Stimulated activated CD4-positive, alpha-beta T cell treated with anti-CD3 and anti-CD28 coated beads, Interleukin-2, amount 100 ng/mL, for 4 hours (primary cell): ENCODE results near the gene SLC22A17.

Experiments used
- DNase-seq: peaks from one replicate; pipeline ENCODE4 v3.0.0-alpha.2; 2020; ENCODE audit warnings: low read depth

The SLC22A17 gene

GRCh38 chr14:23361763-23362162, 9.1 kb upstream of the SLC22A17 start:
- DNase-seq = no peak

DNA sequence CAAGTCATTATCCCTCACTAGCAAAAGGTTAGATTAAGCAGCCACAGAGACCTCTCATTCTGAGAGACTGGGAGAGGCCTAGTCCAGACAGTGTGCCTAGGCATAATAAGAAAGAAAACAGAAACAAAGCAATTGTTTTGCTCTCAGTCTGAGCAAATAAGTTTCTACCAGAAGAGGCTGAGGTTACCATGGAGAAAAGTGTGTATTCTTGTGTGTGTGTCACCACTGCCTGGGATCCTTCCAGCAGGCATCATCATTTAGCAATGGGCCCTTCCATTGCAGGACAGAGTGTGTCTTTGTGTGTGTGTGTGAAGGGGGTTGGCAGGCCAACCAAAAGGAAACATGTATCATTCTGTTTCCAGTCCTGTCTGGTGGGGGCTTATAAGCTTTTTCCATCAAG, 8.6 kb upstream of the SLC22A17 start:
- no peak for DNase-seq

GRCh38 chr14:23360496-23360895, 7.8 kb upstream of the SLC22A17 start:
- no peak for DNase-seq

DNA sequence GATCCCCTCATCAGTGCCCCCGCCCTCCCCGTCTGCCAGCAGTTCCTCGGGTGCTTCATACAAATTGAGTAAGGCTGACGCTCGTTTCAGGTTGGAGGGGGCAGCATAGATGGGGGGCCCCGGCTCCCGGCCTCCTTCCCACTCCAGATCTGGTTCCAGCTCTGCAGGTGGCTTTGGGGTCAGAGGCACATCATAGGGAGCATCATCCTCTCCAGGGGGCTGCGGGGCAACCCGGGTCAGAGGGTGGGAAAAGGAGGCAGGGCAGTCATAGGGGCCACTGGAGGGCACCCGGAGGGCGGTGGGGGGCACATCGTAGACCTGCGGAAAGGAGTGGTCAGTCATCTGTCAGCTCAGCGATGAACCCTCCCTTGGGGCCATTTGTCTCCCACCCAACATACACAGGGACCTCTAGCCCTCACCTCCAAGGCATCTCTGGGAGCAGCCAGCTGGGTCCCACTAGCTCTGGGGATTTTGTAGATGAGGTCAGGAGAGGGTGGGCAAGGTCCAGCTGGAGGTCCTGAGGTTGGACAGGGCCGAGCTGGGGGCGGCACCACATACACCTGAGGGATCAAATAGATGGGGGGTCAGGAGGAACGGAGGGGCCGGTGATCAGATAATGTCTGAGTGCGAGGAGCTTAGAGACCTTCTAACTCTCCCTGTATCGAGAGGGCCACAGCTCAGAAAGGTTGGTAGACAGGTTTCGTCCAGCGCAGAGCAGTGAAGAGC, 7.2 kb upstream of the SLC22A17 start:
- DNase-seq = no peak

DNA sequence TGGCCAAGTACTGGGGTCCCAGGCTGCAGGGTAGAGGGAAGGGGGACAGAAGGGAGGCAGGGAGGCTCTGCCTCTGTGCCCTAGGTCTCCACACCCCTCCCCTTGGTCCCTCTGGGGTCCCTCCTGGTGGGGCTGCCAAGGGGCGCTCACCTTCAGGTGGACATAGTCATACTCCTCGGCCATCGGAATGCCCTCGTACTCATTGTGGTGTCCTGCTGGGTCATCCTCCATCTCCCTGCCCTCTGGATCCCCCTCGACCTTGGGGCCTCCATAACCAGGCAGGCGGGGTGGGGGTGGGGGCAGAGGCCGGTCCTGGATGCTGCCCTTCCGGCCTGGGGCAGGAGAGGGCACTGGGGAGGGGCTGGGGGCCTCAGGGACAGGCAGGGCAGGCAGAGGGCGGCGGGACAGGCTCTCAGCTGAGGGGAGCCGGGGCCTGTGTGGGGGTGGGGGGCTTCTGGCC, 6.5 kb upstream of the SLC22A17 start:
- no peak for DNase-seq

DNA sequence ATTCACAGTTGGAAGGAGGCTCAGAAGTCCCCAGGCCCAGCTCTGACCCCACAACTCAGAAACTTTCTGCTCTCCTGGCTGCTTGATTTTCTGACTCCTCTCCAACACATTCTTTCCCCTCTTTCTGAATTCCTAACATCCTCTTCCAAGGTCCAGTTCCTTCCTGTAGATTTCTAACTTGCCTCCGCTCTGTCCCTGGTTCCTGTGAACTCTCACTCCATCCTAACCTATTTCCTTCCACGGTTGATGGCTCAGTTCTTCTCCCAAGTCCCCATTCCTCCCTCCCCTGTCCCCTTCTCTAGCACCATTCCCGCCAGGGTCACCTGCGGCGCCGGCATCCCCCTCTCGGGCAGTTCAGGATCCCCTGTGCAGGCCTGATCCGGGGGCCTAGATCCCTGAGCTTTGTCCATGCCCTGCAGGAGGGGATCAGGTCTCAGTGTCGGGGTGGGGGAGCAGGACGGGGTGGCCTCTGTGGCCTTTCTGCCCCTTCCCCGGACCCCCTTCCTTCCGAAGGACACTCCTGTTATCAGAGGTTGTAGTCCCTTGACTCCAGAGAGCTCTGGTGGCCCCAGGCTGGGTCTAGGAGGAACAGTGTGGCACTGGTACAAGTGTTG, 6.0 kb upstream of the SLC22A17 start:
- DNase-seq = no peak

DNA sequence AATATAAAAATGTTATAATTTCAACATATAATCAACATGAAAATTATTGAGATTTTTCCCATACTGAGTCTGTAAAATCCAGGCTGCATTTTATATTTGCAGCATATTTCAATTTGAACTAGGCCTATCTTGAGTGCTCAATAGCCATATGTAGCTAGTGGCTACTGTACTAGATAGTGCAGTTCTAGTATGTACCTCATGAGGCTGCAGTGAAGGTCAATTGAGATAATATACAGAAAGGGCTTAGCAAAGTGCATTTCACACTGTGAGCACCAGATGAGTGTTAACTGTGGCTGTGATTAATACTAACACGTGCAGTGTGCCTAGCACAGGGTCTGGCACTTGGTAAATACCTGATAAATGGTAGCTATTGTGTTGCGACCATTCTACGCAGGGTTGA, 5.4 kb upstream of the SLC22A17 start:
- no peak for DNase-seq

GRCh38 chr14:23357261-23357660, 4.6 kb upstream of the SLC22A17 start:
- no peak for DNase-seq

DNA sequence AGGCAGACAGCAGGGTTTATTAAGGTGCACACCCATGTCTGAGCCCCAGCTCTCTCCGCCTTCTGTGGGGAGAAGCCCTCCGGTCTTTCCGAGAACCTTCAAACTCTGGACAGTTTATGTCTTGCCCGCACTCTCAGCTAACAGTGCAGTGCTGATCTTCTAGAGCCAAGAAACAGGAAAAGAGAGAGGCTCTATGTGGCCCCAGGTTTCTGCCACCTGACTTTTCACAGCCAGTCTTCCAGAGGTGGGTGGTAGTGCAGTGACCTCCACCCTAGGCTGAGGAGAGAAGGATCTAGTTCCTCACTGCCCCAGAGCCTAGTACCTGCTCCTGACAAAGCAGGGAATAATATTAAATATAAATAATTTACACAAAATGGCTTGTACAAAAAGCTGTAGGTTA, 4.0 kb upstream of the SLC22A17 start:
- DNase-seq = no peak

DNA sequence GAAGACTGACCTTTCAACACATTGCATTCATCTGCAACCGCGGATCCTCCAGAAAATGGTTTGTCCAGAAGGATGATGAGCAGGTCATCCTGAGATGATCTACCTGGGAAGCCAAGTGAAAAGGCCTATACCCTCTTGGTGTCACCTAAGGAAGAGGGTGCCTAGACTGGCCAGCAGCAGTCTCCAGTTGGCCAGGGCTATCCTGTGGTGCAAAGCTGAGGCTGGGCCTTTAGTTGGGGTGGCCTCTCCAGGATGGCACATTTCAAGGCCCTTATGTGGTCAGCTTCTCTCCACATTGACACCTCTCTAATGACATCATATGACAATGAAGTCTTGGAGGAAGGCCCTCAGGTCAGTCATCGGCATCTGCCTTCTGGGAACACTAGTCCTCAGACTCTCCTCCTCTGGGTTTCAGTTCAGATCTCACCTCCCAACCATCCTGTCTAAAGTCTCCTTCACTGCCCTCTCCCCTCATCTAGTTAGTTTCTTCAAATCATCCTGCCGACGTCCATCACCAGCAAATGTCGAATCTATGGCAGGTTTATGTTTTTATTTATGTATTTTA, 3.3 kb upstream of the SLC22A17 start:
- DNase-seq = no peak

DNA sequence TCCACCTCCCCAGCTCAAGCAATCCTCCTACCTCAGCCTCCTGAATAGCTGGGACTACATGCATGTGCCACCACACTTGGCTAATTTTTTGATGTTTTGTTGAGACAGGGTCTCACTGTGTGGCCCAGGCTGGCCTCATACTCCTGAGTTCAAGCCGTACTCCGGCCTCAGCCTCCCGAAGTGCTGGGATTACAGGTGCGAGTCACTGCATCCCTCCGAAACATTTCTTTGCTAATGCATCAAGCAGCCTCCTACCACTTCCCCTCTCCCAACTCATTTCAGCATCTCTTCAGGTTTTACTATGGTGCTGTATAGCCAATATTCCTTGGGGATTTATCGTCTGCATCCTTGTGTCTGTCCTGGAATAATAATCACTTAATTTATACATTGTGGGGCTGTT, 2.3 kb upstream of the SLC22A17 start:
- no peak for DNase-seq

DNA sequence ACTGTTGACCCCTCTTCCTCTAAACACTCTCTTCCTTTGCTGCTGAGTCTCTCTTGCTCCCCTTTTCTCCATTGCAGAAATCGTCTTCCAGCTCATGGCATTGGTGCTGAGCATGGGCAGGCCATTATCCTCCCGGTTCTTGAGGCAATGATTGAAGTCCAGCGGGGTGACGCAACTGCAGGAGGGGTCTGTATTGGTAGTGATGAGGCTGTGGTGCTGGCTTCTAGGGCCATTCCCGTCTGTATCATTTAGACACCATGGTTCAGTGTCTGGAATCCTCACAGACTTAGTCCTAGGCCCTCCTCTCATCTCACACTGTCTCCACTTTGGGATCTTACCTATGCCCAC, 720 bp upstream of the SLC22A17 start:
- DNase-seq = no peak

DNA sequence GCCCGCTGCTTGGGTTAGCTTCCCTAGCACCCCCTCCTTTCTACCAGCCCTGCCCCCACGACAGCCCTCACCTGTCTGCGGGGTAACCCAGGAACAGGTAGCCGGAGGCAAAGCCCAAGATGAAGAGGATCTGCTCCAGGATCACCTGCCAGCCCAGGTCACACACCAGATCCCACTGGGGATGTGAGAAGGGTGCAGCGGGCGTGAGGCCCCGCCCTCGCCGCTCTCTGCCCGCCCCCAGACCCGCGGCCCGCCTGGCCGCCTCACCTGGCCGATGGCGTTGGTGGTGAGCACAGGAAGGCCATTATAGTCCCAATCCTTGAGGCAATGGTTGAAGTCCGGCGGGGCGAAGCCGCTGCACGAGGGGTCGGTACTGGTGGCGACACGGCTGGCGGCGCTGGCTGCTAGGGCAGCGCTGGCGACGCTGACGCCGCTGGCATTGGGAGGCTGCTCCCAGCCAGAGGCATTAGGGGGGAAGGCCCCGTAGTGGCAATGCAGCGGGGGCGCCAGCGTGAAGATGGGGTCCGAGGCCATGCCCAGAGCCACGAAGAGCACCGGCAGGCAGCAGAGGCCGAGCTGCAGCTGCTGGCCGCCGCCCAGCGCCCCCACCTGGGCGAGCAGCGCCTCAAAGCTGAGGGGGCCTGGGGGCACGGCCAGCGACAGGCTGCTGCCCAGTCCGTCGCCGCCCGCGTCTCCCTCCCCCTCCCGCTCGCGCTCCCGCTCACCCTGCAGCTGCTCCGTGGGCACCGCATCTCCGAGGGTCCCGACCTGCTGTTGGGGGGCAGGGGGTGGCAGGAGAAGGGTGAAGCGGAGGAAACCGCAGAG, 794 bp downstream of the SLC22A17 start:
- DNase-seq = no peak

GRCh38 chr14:23349156-23349845, 3.4 kb downstream of the SLC22A17 start:
- DNase-seq = no peak

DNA sequence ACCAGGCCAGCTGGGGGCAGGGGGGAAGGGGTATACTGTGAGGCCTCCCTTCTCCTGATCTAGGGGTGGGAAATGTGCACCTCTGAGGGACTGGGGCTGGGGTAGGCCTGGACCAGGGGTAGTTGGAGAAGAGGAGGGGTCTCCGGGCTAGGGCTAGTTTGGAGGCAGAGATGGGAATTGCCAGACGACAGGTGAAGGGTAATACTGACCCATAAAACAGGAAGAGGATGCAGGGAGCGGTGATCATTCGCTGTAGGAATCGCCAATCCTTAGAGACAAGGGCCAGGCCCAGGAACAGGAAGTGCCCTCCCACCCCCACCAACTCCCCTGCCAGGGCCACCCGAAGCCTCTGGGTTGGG, 4.4 kb downstream of the SLC22A17 start:
- no peak for DNase-seq

DNA sequence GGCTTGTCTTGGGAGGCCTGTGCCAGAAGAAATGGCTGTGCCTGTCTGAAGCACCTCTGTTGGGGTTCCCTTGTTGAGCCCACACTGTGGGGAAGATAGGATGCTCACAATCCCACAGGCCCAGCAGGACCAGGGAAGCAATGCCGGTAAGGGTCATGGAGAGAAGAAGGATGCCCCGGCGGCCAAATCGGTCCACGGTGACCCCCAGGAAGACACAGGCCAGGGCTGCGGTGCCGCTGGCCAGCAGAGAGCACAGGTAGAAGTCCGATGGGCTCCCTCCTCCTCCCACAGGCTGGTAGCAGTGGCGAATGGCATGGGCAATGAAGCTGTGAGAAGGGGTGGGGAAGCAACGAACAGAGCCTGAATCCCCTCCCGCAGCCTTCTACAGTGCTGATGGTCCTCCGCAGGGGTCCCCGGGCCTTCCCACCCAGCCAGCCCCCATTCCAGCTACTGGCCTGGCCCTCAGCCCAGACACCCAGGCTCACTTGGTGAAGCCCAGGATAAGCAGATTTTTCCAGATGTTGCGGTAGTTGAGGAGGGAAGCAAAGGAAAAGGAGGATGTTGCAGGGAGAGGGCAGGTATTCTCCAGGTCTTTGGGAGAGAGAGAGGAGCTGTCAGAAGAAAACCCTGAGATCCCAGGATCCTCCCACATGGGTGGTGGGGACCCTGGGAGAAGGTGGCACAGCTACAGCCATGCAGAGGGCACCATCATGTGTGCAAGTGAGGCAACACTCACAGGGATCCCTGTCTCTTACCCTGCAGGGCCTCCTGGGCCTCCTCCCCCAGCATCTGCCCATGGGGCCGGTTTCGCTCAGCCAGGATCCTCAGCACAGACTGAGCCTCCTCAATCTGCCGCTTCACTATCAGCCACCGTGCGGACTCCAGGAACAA, 5.0 kb downstream of the SLC22A17 start:
- DNase-seq = no peak

DNA sequence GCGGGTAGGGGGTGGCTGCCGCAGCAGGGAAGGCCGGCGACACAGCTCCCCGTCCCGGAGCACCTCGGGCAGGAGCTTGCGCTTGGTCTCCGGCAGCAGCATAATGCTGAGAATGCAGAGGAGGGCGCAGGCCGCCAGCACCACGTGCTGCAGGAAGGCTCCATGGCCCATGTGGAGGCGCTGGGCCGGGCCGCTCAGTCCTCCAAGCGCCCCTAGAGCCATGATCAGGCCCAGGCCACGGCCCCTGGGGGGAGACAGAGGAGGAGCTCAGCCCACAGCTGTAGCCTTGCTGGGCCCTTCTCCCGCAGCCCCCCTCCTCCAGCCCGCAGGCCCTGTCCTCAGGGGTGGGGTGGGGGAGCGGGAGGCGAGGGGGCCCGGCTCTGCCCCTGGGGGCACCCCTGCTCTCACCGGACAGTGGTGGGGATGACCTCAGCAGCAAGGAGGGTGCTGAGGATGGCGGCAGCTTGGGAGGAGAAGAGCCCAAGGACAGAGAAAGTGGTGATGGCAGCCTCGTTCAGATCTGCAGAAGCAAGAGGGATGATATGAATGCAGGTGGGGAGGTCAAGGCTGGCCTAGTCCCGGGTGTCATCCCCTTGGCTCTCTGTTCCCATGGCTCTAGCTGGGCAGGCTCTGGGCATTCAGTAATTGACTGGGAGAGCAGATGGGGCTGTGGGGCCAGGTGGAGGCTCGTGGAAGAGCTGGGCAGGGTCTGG, 5.8 kb downstream of the SLC22A17 start:
- DNase-seq = no peak

DNA sequence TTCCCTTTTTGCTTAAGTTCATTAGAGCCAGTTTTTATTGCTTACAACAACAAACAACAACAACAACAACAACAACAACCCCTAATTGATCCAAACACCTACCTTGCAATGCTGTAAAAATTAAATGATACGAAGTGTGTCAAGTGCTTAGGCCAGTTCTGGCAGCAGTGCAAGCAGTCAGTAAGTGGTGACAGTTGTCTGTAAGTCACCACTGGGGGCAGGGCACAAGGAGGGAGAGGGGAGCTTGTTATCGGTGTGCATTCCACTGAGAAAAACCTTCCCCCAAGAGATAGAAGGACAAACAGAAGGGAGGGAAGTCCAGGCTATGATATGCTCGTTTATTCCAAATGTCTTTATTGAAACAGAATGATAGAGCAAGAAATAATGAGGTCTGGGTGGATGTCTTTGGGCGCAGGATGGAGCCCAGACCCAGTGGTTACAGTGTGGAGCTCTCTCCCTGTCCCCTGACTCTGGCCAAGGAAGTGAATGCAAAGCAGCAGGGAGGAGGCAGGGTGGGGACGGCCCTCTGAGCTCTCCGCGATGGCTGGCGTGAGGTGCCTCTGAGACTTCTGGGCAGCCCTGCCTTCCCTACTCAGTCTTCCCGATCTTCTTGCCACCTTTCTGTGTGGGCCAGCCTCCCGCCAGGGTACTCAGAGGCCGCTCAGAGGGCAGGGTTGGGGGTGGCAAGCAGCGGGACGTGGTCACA, 6.5 kb downstream of the SLC22A17 start:
- DNase-seq = no peak

DNA sequence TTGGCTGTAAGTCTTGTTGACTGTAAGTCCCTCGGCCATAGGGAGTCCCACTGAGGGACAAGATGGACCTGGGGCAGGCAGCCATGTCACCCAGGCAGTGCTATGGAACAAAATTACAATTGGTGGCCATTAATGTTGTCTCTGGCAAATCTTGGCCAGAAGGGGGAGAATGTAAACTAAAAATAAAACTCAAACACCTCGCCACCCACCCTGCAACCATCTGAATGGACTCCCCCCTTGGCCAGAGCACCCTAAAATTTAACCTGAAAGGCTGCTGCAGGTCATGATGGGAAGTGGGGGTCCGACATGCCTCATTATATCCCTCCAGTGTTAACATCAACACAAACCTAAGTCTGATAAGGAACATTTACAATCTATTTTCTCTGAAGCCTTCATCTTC, 8.2 kb downstream of the SLC22A17 start:
- no peak for DNase-seq
